Keratinocyte (primary cell): ENCODE measurements around the gene APOL3. TPM values are rescaled to one million over a fixed set of nuclear protein-coding genes. Genes with fewer than 3 reads are reported as not detected.

Source experiments
- DNase-seq: peaks from one replicate; pipeline ENCODE4 v3.0.0-alpha.2; 2011; ENCODE audit warnings: low read depth, missing footprints, low spot score
- FAIRE-seq: peaks from 2 replicates; lab custom pipeline; 2011; peaks lifted over from hg19 to GRCh38; lab: Jason Lieb, UNC
- H2AFZ ChIP-seq: 2 replicates; pipeline ENCODE4 v1.6.0; 2012; ENCODE audit warnings: low read length, control low read depth, inconsistent platforms; ENCODE audit not compliant: control insufficient read depth
- H3K27ac ChIP-seq: 2 replicates; pipeline ENCODE4 v1.5.1; 2011; ENCODE audit warnings: low read length; ENCODE audit not compliant: control insufficient read depth, insufficient read depth
- H3K27me3 ChIP-seq: 3 replicates; pipeline ENCODE4 v1.6.0; 2011; ENCODE audit warnings: low read length; ENCODE audit not compliant: control insufficient read depth, insufficient read depth; ENCODE audit errors: extremely low read depth
- H3K36me3 ChIP-seq, 2 experiments: 2 replicates in 1 of 2; 3 replicates in 1 of 2; pipeline ENCODE4 v1.5.1; 2011; ENCODE audit warnings: low read length in 2 of 2, mild to moderate bottlenecking in 1 of 2; ENCODE audit not compliant: control insufficient read depth in 2 of 2, insufficient read depth in 2 of 2; ENCODE audit errors: extremely low read depth in 1 of 2
- H3K4me1 ChIP-seq: 3 replicates; pipeline ENCODE4 v1.5.1; 2011; ENCODE audit warnings: low read length; ENCODE audit not compliant: control insufficient read depth, insufficient read depth; ENCODE audit errors: extremely low read depth
- H3K4me2 ChIP-seq: 3 replicates; pipeline ENCODE4 v1.6.0; 2011; ENCODE audit warnings: low read depth, low read length; ENCODE audit not compliant: control insufficient read depth, insufficient read depth; ENCODE audit errors: extremely low read depth
- H3K4me3 ChIP-seq, 3 experiments: fragments of 200-600 bp in 1 of 3; sonication (generic) in 1 of 3; 2 replicates in 2 of 3; 3 replicates in 1 of 3; pipeline ENCODE4 v1.5.1; 2011 to 2016; ENCODE audit warnings: low read length in 3 of 3, mild to moderate bottlenecking in 3 of 3, control low read depth in 2 of 3, inconsistent platforms in 1 of 3, low read depth in 1 of 3, mixed read lengths in 1 of 3, mixed run types in 1 of 3, moderate library complexity in 1 of 3; ENCODE audit not compliant: control insufficient read depth in 2 of 3, insufficient read depth in 2 of 3; ENCODE audit errors: extremely low read depth in 1 of 3
- H3K79me2 ChIP-seq: 2 replicates; pipeline ENCODE4 v1.6.0; 2012; ENCODE audit warnings: low read length; ENCODE audit not compliant: control insufficient read depth, insufficient read depth
- H3K9ac ChIP-seq: 3 replicates; pipeline ENCODE4 v1.6.0; 2011; ENCODE audit warnings: low read length; ENCODE audit not compliant: control insufficient read depth, insufficient read depth; ENCODE audit errors: extremely low read depth
- H3K9me1 ChIP-seq: 3 replicates; pipeline ENCODE4 v1.6.0; 2011; ENCODE audit warnings: low read length; ENCODE audit not compliant: control insufficient read depth, insufficient read depth; ENCODE audit errors: extremely low read depth
- H3K9me3 ChIP-seq: 2 replicates; pipeline ENCODE4 v1.5.1; 2012; ENCODE audit warnings: low read depth, low read length; ENCODE audit not compliant: control insufficient read depth
- H4K20me1 ChIP-seq: 3 replicates; pipeline ENCODE4 v1.6.0; 2011; ENCODE audit warnings: low read length; ENCODE audit not compliant: control insufficient read depth, insufficient read depth; ENCODE audit errors: extremely low read depth
- EZH2 ChIP-seq: IDR thresholded peaks from one replicate; pipeline ENCODE4 v1.6.1; 2012; ENCODE audit warnings: inconsistent platforms, mild to moderate bottlenecking, low read length, moderate library complexity
- dilution Hi-C: fragments of 300-500 bp; cut with MboI; formaldehyde crosslinking; loops from one replicate; pipeline ENCODE4 v1.7.0; 2020; ENCODE audit warnings: low sequenced_read_pairs; ENCODE audit not compliant: extremely low pct_ligation_motif_present
- polyA plus RNA-seq, 5 experiments: library from polyadenylated mRNA; depleted of rRNA in 3 of 5; stranded (reverse) in 3 of 5; stranded (forward) in 1 of 5; unstranded in 1 of 5; fragments of >200 nt; gene quantifications; 1 replicate in 1 of 5; 2 replicates in 3 of 5; 3 replicates in 1 of 5; pipeline versions ENCODE4 v1.2.1 to v1.2.3, GENCODE V29; 2011 to 2012; ENCODE audit warnings: missing spikeins in 2 of 5, low read depth in 1 of 5, low replicate concordance in 1 of 5
- TF ChIP-seq, protein P1 (sequence below), 3 experiments: IDR thresholded peaks in 1 of 3; conservative IDR thresholded peaks in 1 of 3; optimal IDR thresholded peaks in 1 of 3; 2 replicates in 2 of 3; 3 replicates in 1 of 3; pipeline versions ENCODE3 to v1.5.1; 2011; ENCODE audit warnings: low read length in 3 of 3, mild to moderate bottlenecking in 3 of 3, moderate library complexity in 2 of 3, control low read depth in 1 of 3, inconsistent platforms in 1 of 3; ENCODE audit not compliant: insufficient read depth in 2 of 3; ENCODE audit errors: extremely low read depth in 1 of 3

The APOL3 gene
- polyA plus RNA-seq, 1 donor (not counting 4 experiments of a cell fraction or from before 2014, with no cell fraction given), result 0.92 TPM

- H3K9me1 ChIP-seq, result no peaks in the 10 kb centered on the region
- no peak overlapping the region for H3K9ac ChIP-seq
- no peak for TF ChIP-seq EZH2
- TF ChIP-seq, protein P1, sequence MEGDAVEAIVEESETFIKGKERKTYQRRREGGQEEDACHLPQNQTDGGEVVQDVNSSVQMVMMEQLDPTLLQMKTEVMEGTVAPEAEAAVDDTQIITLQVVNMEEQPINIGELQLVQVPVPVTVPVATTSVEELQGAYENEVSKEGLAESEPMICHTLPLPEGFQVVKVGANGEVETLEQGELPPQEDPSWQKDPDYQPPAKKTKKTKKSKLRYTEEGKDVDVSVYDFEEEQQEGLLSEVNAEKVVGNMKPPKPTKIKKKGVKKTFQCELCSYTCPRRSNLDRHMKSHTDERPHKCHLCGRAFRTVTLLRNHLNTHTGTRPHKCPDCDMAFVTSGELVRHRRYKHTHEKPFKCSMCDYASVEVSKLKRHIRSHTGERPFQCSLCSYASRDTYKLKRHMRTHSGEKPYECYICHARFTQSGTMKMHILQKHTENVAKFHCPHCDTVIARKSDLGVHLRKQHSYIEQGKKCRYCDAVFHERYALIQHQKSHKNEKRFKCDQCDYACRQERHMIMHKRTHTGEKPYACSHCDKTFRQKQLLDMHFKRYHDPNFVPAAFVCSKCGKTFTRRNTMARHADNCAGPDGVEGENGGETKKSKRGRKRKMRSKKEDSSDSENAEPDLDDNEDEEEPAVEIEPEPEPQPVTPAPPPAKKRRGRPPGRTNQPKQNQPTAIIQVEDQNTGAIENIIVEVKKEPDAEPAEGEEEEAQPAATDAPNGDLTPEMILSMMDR (optimal IDR thresholded peaks at IDR 0.05 in 1 of 3, IDR thresholded peaks at IDR 0.05 in 1 of 3, conservative IDR thresholded peaks at IDR 0.05 in 1 of 3; ENCODE audit: extremely low read depth in 1 of 3, insufficient read depth in 2 of 3, low read length in 3 of 3), result no peak
- no peak overlapping the region for H3K27ac ChIP-seq
- H3K79me2 ChIP-seq, result no peaks in the 10 kb centered on the region
- H3K9me3 ChIP-seq, result no peaks in the 10 kb centered on the region
- dilution Hi-C loops, result no loop called here
- no peak for DNase-seq
- H3K4me3 ChIP-seq, result no peak overlapping the region
- no peak overlapping the region for H2AFZ ChIP-seq
- no peak overlapping the region for H3K4me2 ChIP-seq
- H3K27me3 ChIP-seq, result no peaks in the 10 kb centered on the region
- no peaks in the 10 kb centered on the region for H3K36me3 ChIP-seq
- no peaks in the 10 kb centered on the region for H3K4me1 ChIP-seq
- FAIRE-seq, result no peak
- no peaks in the 10 kb centered on the region for H4K20me1 ChIP-seq
Measured at GRCh38 chr22:36106910-36107309, 53.6 kb downstream of the APOL3 start.

DNA sequence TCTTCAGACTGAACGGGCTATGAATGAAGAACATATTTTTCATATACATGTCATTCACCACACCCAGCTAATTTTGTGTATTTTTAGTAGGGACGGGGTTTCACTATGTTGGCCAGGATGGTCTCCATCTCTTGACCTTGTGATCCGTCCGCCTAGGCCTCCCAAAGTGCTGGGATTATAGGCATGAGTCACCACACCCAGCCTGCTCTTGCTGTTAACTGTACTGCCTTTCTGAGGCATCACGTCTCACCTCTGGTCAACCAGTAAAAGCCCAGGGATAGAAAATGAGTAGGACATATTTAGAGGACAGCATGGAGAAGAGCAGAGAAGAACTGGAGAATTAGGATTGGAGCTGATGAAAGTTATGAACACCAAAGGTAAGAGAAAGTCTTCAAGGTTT is 55.6 kb downstream of the APOL3 start:
- Histone ChIP-seq H3K79me2 (no peaks in the 10 kb centered on the region), H3K9me1 (no peaks in the 10 kb centered on the region), H2AFZ (no peak overlapping the region), H3K4me2 (no peak overlapping the region), H3K36me3 (no peaks in the 10 kb centered on the region), H3K9ac (no peak overlapping the region), H3K27me3 (no peaks in the 10 kb centered on the region), H3K4me1 (no peaks in the 10 kb centered on the region), H3K4me3 (no peak overlapping the region), H4K20me1 (no peaks in the 10 kb centered on the region), H3K27ac (no peak overlapping the region), H3K9me3 (no peaks in the 10 kb centered on the region)
- dilution Hi-C loops, result no loop called here
- no peak for DNase-seq
- FAIRE-seq, result no peak
- TF ChIP-seq, protein P1 (optimal IDR thresholded peaks at IDR 0.05 in 1 of 3, IDR thresholded peaks at IDR 0.05 in 1 of 3, conservative IDR thresholded peaks at IDR 0.05 in 1 of 3; ENCODE audit: extremely low read depth in 1 of 3, insufficient read depth in 2 of 3, low read length in 3 of 3), result no peak
- TF ChIP-seq EZH2, result no peak
